Heart right ventricle (tissue), 16 donors: ENCODE results near the gene RPAP2. TPM values are rescaled to one million over a fixed set of nuclear protein-coding genes. Genes with fewer than 3 reads are reported as not detected.

Source experiments
- ATAC-seq, 8 donors: fragments of 200-7000 bp; cut with Tn5 transposase; one replicate each; pipeline ENCODE4 v1.9.1; 2020; ENCODE audit warnings: mild to moderate bottlenecking in 8 of 8, moderate library complexity in 8 of 8, moderate number of reproducible peaks in 1 of 8
- DNase-seq, 2 donors: peaks; one replicate each; pipeline ENCODE4 v3.0.0-alpha.2; 2020
- H3K27ac ChIP-seq, 10 donors: fragments of 200-600 bp; sonication (generic) in 2 of 10; one replicate each; pipeline versions ENCODE4 v1.5.0 to v1.8.0; 2020 to 2022; ENCODE audit warnings: mild to moderate bottlenecking in 3 of 10
- H3K27me3 ChIP-seq, 7 donors: fragments of 200-600 bp; one replicate each; pipeline ENCODE4 v1.8.0; 2021 to 2022; ENCODE audit warnings: mild to moderate bottlenecking in 2 of 7
- H3K36me3 ChIP-seq, 9 donors: fragments of 200-600 bp; sonication (generic) in 1 of 9; one replicate each; pipeline versions ENCODE4 v1.5.0 to v1.8.0; 2020 to 2022; ENCODE audit warnings: mild to moderate bottlenecking in 2 of 9
- H3K4me1 ChIP-seq, 9 donors: fragments of 200-600 bp; sonication (generic) in 1 of 9; one replicate each; pipeline versions ENCODE4 v1.5.0 to v1.8.0; 2020 to 2022; ENCODE audit warnings: mild to moderate bottlenecking in 4 of 9
- H3K4me3 ChIP-seq, 10 donors: fragments of 200-600 bp; sonication (generic) in 2 of 10; one replicate each; pipeline versions ENCODE4 v1.5.0 to v1.8.0; 2020 to 2022; ENCODE audit warnings: mild to moderate bottlenecking in 7 of 10, moderate library complexity in 2 of 10
- H3K9me3 ChIP-seq, 11 donors: fragments of 200-600 bp in 10 of 11; sonication (generic) in 2 of 11; one replicate each; pipeline versions ENCODE4 v1.5.0 to v1.8.0; 2013 to 2022; ENCODE audit warnings: mild to moderate bottlenecking in 2 of 11, control low read depth in 1 of 11, moderate library complexity in 1 of 11
- WGBS, 2 donors: extraction: QIAGEN DNeasy Blood & Tissue Kit; methylation state at CpG; one replicate each; pipeline ENCODE4 v1.1.7; 2013; ENCODE audit warnings: inconsistent platforms in 1 of 2; 5-methylcytosine and 5-hydroxymethylcytosine counted together
- intact Hi-C, 10 donors: fragments of 100-400 bp; cut with DNase I; formaldehyde crosslinking; loops; one replicate each; pipeline versions ENCODE4 v1.11.1 to v1.14.2; 2022
- polyA plus RNA-seq, 2 donors: library from polyadenylated mRNA; stranded (reverse); fragments of 200-250 nt; gene quantifications; one replicate each; pipeline ENCODE4 v1.2.3, GENCODE V29; 2013
- total RNA-seq, 10 donors: library from RNA; stranded (reverse); fragmentation: NEBNext Ultra II Directional in 3 of 10; extraction: Animal tissue kit (Norgen Biotek cat#: 25700) in 3 of 10; gene quantifications; one replicate each; pipeline versions ENCODE4 v1.2.1 to v1.2.4, GENCODE V29; 2021 to 2023
- TF ChIP-seq, protein P1 (sequence below), 9 donors: fragments of 200-600 bp; sonication (generic) in 2 of 9; IDR thresholded peaks; one replicate each; pipeline versions ENCODE4 v1.5.0 to v1.8.0; 2021 to 2022; ENCODE audit warnings: antibody characterized with exemption in 9 of 9, mild to moderate bottlenecking in 5 of 9, moderate library complexity in 1 of 9
- donor health status: Arrhythmogenic right ventricular cardiomyopathy.
- donor health status: ischemic (EF 13 %, LVEDD 7.1; RV severe dilation, severe dysfunction).
- donor health status: healthy with polysubstance abuse.
- donor health status: DM: no; HTN: yes; CAD: no.
- donor health status: DM: no; HTN: no; CAD: no.
- donor health status: ischemic (EF 25% LVEDD 6.9; RV normal size, moderate dysfunction).
- donor health status: ischemic (EF 25% LVEDD 5.7; RV mildly dilated, moderate dysfunction).
- donor health status: healthy.
- donor health status: DM: yes; HTN: yes; CAD: no.
- donor health status: Ischemic cardiomyopathy.
- donor health status: ischemic (EF 35%, LVEDD 5.7; RV mildly dilated, moderate dysfunction).
- donor health status: nonischemic (EF 11% LVEDD 7.7; RV severe dilation, severe dysfunction).
- donor health status: DM: yes; HTN: yes; CAD: no.
- donor health status: PGD.
- donor health status: ischemic (EF 29% LVEDD 5.4; RV normal size, mild dysfunction).
- donor health status: nonischemic (EF 23%, LVEDD 6.1; RV moderate dilation, normal function).

RPAP2 gene
- total and polyA plus RNA-seq, 12 donors: 7.0 to 27.5 (median 23.8) TPM

DNA sequence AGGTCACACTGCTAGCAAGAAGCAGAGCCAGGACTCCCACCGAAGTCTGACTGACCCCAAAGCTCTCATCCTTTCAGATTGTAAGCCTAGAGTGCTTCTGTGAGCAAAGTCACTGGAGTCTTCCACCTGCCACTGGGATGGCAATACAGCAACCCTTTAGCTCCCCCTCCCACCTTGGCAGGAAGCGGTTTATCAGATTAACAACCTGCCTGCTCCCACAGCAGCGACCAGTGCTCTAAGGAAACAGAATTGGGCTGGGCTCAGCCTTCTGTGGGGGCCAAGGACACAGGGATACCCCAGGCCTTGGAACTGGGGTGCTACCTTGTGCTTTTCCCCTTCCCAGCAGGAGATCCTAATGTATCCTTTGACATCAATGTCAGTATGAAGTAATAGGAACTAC, 111.8 kb downstream of the RPAP2 start:
- 53% methylated on average over 3 of the region's 3 CpGs for WGBS, 2 donors
- Histone ChIP-seq H3K27me3 (no peaks in the 10 kb centered on the region), H3K4me1 (no peaks in the 10 kb centered on the region), H3K36me3 (no peaks in the 10 kb centered on the region), H3K4me3 (no peak overlapping the region), H3K27ac (no peak overlapping the region), H3K9me3 (no peaks in the 10 kb centered on the region)
- ATAC-seq (no peak), DNase-seq (no peak)
- intact Hi-C loops: no loop called here
- TF ChIP-seq, protein P1, sequence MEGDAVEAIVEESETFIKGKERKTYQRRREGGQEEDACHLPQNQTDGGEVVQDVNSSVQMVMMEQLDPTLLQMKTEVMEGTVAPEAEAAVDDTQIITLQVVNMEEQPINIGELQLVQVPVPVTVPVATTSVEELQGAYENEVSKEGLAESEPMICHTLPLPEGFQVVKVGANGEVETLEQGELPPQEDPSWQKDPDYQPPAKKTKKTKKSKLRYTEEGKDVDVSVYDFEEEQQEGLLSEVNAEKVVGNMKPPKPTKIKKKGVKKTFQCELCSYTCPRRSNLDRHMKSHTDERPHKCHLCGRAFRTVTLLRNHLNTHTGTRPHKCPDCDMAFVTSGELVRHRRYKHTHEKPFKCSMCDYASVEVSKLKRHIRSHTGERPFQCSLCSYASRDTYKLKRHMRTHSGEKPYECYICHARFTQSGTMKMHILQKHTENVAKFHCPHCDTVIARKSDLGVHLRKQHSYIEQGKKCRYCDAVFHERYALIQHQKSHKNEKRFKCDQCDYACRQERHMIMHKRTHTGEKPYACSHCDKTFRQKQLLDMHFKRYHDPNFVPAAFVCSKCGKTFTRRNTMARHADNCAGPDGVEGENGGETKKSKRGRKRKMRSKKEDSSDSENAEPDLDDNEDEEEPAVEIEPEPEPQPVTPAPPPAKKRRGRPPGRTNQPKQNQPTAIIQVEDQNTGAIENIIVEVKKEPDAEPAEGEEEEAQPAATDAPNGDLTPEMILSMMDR (IDR thresholded peaks at IDR 0.05): no peak

DNA sequence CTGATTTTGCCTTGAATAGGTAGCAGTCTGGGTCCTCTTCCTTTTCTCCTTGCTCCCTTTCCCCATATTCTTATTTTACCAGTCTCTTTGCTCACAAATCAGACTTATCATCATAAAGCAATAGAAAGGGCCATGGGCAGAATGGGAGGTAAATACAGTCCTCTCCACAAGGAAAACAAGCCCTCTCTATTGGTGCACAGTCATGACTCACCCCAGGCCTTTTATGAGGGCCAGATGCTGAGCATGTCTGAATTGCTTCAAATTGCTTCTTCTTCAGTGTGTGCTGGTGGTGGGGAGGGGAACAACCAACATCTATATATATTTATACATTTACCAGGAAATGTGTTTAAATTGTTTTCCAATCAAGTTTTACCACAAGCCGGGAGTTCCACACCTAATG, 112.7 kb downstream of the RPAP2 start:
- no peak for DNase-seq
- no peak for ATAC-seq
- Histone ChIP-seq H3K4me1 (no peaks in the 10 kb centered on the region), H3K27me3 (peaks cover 0 to 3% (median 0%) of the 10 kb centered on the region in 7 donors), H3K4me3 (no peak overlapping the region), H3K36me3 (no peaks in the 10 kb centered on the region), H3K9me3 (no peaks in the 10 kb centered on the region), H3K27ac (no peak overlapping the region)
- WGBS, 2 donors: 89 to 94% methylated on average over 1 of the region's 1 CpG
- TF ChIP-seq, protein P1 (IDR thresholded peaks at IDR 0.05): no peak
- intact Hi-C loops: no loop called here

DNA sequence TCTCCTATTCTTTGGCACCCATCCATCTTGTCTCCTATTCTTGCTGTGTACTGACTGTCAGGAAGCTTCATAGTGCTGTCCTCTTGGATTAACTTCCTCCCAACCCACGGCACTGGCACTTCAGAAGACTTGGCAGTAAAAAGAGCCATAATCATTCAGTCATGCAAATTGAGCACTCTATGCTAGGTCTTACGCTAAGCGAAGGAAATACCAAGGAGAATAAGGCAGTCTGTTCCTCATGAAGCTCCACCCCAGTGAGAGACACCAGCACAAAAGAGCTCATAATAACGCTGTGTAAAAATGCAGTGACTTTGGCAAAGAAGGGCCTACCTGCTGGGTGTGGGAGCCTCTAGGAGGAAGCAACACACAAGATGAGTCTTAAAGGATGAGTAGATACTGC, 120.8 kb downstream of the RPAP2 start:
- WGBS, 2 donors: 62 to 67% methylated on average over 4 of the region's 4 CpGs
- DNase-seq: no peak
- Histone ChIP-seq H3K4me3 (no peak overlapping the region), H3K27ac (no peak overlapping the region), H3K36me3 (no peaks in the 10 kb centered on the region), H3K9me3 (no peaks in the 10 kb centered on the region), H3K4me1 (no peaks in the 10 kb centered on the region), H3K27me3 (peaks cover 0 to 3% (median 0%) of the 10 kb centered on the region in 7 donors)
- TF ChIP-seq, protein P1 (IDR thresholded peaks at IDR 0.05): no peak
- intact Hi-C loops: no loop called here
- ATAC-seq: no peak

DNA sequence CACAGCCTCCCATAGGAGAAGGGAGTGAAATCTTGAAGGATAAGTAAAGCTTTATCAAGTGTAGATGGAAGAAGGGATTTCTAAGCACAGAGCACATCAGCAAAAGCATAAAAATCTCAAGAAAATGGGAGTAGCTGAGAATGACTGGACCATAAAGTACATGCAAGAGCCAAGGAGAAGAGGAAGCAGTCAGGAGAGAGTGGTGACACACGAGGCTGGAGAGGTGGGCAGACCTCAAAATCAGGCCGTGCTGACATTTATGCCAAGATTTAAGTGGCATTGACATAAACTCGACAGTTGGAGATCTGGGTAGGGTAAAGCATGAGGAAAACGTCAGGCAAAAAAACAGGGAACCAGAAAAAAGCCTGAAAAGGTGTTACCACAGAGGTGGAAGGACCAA, 125.5 kb downstream of the RPAP2 start:
- no peak overlapping the region for H3K27ac ChIP-seq
- no peak for ATAC-seq
- no peaks in the 10 kb centered on the region for H3K9me3 ChIP-seq
- DNase-seq: no peak
- WGBS, 2 donors: 28 to 32% methylated on average over 4 of the region's 4 CpGs
- H3K4me1 ChIP-seq: no peaks in the 10 kb centered on the region
- H3K4me3 ChIP-seq: no peak overlapping the region
- TF ChIP-seq, protein P1 (IDR thresholded peaks at IDR 0.05): no peak
- intact Hi-C loops: no loop called here
- H3K27me3 ChIP-seq: no peaks in the 10 kb centered on the region
- H3K36me3 ChIP-seq: no peaks in the 10 kb centered on the region

DNA sequence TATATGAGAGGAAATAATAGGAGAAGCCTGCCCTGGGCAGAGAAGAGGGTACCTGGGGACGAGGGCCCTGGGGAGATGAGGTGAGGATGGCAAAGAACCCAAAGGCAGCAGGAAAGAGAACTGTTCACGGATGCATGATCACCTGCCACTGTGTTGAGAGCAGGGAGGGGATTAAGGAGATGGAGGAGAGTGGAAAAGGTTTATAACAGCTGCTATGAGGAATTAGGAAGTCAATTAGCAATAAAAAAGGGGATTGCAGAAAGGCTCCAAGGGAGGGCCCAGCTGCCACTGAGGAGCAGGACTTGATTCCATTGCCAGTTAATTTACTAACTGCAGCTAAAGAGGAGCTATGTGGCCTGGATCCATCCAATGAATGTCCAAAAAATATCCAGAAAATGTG, 126.8 kb downstream of the RPAP2 start:
- Histone ChIP-seq H3K9me3 (no peaks in the 10 kb centered on the region), H3K4me3 (no peak overlapping the region), H3K4me1 (no peaks in the 10 kb centered on the region), H3K27me3 (no peaks in the 10 kb centered on the region), H3K27ac (no peak overlapping the region), H3K36me3 (no peaks in the 10 kb centered on the region)
- ATAC-seq: no peak
- TF ChIP-seq, protein P1 (IDR thresholded peaks at IDR 0.05): no peak
- intact Hi-C loops: no loop called here
- no peak for DNase-seq
- WGBS, 2 donors: 68 to 71% methylated on average over 2 of the region's 2 CpGs
